Ishikawa (cell line): Measurements from ENCODE around the gene EIF4B.

Experiments
- CEBPB ChIP-seq: IDR thresholded peaks from 2 replicates; pipeline ENCODE4 v1.6.1; 2012
- CREB1 ChIP-seq: IDR thresholded peaks from 2 replicates; pipeline ENCODE4 v1.6.1; 2012; ENCODE audit warnings: low read depth
- EGR1 ChIP-seq: IDR thresholded peaks from 2 replicates; pipeline ENCODE4 v1.6.1; 2012
- EP300 ChIP-seq: IDR thresholded peaks from 2 replicates; pipeline ENCODE4 v1.6.1; 2012; ENCODE audit warnings: borderline replicate concordance
- FOXM1 ChIP-seq: IDR thresholded peaks from 2 replicates; pipeline ENCODE4 v1.6.1; 2012; ENCODE audit warnings: low read depth, borderline replicate concordance
- NFIC ChIP-seq: IDR thresholded peaks from 2 replicates; pipeline ENCODE4 v1.6.1; 2012
- RAD21 ChIP-seq: IDR thresholded peaks from 2 replicates; pipeline ENCODE4 v1.6.1; 2012; ENCODE audit warnings: low read depth
- TAF1 ChIP-seq: IDR thresholded peaks from 2 replicates; pipeline ENCODE4 v1.6.1; 2012; ENCODE audit warnings: low read depth, mild to moderate bottlenecking
- TCF12 ChIP-seq: IDR thresholded peaks from 2 replicates; pipeline ENCODE4 v1.6.1; 2012; ENCODE audit warnings: low read depth
- TEAD4 ChIP-seq: IDR thresholded peaks from 2 replicates; pipeline ENCODE4 v1.6.1; 2012
- YY1 ChIP-seq: IDR thresholded peaks from 2 replicates; pipeline ENCODE4 v1.6.1; 2012; ENCODE audit warnings: low read depth
- ZBTB7A ChIP-seq: IDR thresholded peaks from 2 replicates; pipeline ENCODE4 v1.6.1; 2012; ENCODE audit warnings: low read depth
- TF ChIP-seq, protein P1 (sequence below): IDR thresholded peaks from 2 replicates; pipeline ENCODE4 v1.6.1; 2012; ENCODE audit warnings: low read depth, mild to moderate bottlenecking
- TF ChIP-seq, protein P2 (sequence below): IDR thresholded peaks from 2 replicates; pipeline ENCODE4 v1.6.1; 2012
- TF ChIP-seq, protein P3 (sequence below): IDR thresholded peaks from 2 replicates; pipeline ENCODE4 v1.6.1; 2012

EIF4B gene

GRCh38 chr12:52990206-52990605, 16.1 kb upstream of the EIF4B start:
- TF ChIP-seq YY1 (no peak), TCF12 (no peak), ZBTB7A (no peak), FOXM1 (no peak), EGR1 (no peak), NFIC (no peak), RAD21 (no peak), EP300 (no peak), TAF1 (no peak)

- TF ChIP-seq NFIC (peak; percentile 29; the same call in 1 of the 2 replicates), EP300 (peak; percentile 42; the same call in 1 of the 2 replicates), YY1 (peak; percentile 45; the same call in 1 of the 2 replicates), FOXM1 (peak; percentile 73; the same call in 1 of the 2 replicates), CEBPB (no peak), CREB1 (no peak), TCF12 (peak; percentile 65; the same call in 1 of the 2 replicates)
- TF ChIP-seq, protein P1, sequence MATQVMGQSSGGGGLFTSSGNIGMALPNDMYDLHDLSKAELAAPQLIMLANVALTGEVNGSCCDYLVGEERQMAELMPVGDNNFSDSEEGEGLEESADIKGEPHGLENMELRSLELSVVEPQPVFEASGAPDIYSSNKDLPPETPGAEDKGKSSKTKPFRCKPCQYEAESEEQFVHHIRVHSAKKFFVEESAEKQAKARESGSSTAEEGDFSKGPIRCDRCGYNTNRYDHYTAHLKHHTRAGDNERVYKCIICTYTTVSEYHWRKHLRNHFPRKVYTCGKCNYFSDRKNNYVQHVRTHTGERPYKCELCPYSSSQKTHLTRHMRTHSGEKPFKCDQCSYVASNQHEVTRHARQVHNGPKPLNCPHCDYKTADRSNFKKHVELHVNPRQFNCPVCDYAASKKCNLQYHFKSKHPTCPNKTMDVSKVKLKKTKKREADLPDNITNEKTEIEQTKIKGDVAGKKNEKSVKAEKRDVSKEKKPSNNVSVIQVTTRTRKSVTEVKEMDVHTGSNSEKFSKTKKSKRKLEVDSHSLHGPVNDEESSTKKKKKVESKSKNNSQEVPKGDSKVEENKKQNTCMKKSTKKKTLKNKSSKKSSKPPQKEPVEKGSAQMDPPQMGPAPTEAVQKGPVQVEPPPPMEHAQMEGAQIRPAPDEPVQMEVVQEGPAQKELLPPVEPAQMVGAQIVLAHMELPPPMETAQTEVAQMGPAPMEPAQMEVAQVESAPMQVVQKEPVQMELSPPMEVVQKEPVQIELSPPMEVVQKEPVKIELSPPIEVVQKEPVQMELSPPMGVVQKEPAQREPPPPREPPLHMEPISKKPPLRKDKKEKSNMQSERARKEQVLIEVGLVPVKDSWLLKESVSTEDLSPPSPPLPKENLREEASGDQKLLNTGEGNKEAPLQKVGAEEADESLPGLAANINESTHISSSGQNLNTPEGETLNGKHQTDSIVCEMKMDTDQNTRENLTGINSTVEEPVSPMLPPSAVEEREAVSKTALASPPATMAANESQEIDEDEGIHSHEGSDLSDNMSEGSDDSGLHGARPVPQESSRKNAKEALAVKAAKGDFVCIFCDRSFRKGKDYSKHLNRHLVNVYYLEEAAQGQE: peak; percentile 40; the same call in 1 of the 2 replicates
- TF ChIP-seq, protein P2, sequence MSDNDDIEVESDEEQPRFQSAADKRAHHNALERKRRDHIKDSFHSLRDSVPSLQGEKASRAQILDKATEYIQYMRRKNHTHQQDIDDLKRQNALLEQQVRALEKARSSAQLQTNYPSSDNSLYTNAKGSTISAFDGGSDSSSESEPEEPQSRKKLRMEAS: peak; percentile 87
Measured at GRCh38 chr12:52992699-52993557, 13.3 kb upstream of the EIF4B start.

DNA sequence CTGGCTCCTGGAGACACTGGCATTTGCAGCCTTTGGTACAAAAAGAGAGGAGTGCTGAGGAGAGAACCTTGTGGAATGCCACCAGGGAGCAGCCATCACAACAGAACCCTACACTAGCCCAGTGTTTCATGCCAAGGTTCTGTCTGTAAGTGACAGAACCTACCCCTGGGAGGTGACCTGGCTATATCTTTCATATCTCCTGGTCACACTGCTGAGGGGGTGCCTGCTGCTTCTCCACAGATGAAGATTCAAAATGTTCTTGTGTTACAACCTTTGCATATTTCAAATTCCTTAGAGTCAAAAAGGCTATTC, 12.7 kb upstream of the EIF4B start:
- TF ChIP-seq EGR1: no peak
- no peak for TF ChIP-seq TAF1
- TF ChIP-seq RAD21: no peak
- TF ChIP-seq, protein P2: no peak
- TF ChIP-seq NFIC: no peak
- TF ChIP-seq TCF12: no peak; the same call in 1 of the 2 replicates
- no peak; the same call in 1 of the 2 replicates for TF ChIP-seq TEAD4
- TF ChIP-seq, protein P1: no peak
- TF ChIP-seq EP300: no peak
- no peak for TF ChIP-seq CEBPB
- no peak for TF ChIP-seq FOXM1
- TF ChIP-seq YY1: no peak
- TF ChIP-seq, protein P3, sequence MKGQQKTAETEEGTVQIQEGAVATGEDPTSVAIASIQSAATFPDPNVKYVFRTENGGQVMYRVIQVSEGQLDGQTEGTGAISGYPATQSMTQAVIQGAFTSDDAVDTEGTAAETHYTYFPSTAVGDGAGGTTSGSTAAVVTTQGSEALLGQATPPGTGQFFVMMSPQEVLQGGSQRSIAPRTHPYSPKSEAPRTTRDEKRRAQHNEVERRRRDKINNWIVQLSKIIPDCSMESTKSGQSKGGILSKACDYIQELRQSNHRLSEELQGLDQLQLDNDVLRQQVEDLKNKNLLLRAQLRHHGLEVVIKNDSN: no peak
- TF ChIP-seq ZBTB7A: no peak
- no peak for TF ChIP-seq CREB1

DNA sequence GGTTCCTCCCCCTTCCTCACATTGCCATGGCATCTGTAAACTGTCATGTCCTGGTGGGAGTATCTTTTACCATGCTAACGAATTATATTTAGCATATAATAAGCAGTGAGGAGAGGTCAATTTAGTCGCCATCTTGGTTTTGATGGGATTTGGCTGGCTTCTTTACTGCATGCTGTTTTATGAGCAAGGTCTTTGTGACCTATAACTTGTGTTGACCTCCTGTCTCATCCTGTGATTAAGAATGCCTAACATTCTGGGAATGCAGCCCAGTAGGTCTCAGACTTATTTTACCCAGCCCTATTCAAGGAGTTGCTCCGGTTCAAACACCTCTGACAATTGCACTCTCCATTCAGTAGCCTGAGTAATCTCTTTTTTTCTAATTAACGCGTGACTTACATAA, 2.1 kb upstream of the EIF4B start:
- no peak for TF ChIP-seq TAF1
- no peak for TF ChIP-seq EGR1
- TF ChIP-seq, protein P1: no peak
- peak; percentile 96 for TF ChIP-seq TEAD4
- no peak for TF ChIP-seq CREB1
- TF ChIP-seq YY1: peak; percentile 78
- peak; percentile 70; the same call in 1 of the 2 replicates for TF ChIP-seq EP300
- peak; percentile 89 for TF ChIP-seq NFIC
- TF ChIP-seq FOXM1: peak; percentile 44; the same call in 1 of the 2 replicates
- TF ChIP-seq CEBPB: no peak
- TF ChIP-seq RAD21: no peak
- peak; percentile 70 for TF ChIP-seq TCF12
- TF ChIP-seq, protein P3: no peak
- TF ChIP-seq, protein P2: no peak; the same call in 1 of the 2 replicates
- TF ChIP-seq ZBTB7A: no peak
